UCSD-AML1 (cell line): ENCODE data around the gene MAGOH.
"Not testable (repeated sequence)": the region's sequence is repeated elsewhere in the genome, so short reads cannot be mapped to it uniquely, and the experiment has no call there.

Experiments used
- DNase-seq: peaks from one replicate; lab custom pipeline; 2025; ENCODE audit not compliant: unreplicated experiment; lab: John Stamatoyannopoulos, UW

MAGOH gene

GRCh38 chr1:53241828-53242227, 3.5 kb upstream of the MAGOH start:
- DNase-seq = no peak

- DNase-seq = no peak
These were observed 680 bp downstream of the MAGOH start for GRCh38 chr1:53237638-53238037.

- no peak for DNase-seq
These were observed 17.4 kb downstream of the MAGOH start for GRCh38 chr1:53220962-53221286.

GRCh38 chr1:53220171-53220961, 18.0 kb downstream of the MAGOH start, which contains the start of gene CZIB:
CZIB (minus strand) TSS chr1:53220634; CDS start chr1:53220575, 59 bp downstream.
- peak; percentile 92 for DNase-seq

- no peak for DNase-seq
These were observed 18.6 kb downstream of the MAGOH start for GRCh38 chr1:53219711-53220110.

GRCh38 chr1:53218201-53218600, 20.1 kb downstream of the MAGOH start:
- no peak for DNase-seq

- no peak for DNase-seq
These were observed 23.9 kb downstream of the MAGOH start for GRCh38 chr1:53214376-53214940.

GRCh38 chr1:53210954-53211353, 27.4 kb downstream of the MAGOH start:
- no peak for DNase-seq

GRCh38 chr1:53210352-53210751, 28.0 kb downstream of the MAGOH start:
- DNase-seq = no peak

GRCh38 chr1:53207726-53208125, 30.6 kb downstream of the MAGOH start:
- DNase-seq = no peak

- no peak for DNase-seq
These were observed 31.5 kb downstream of the MAGOH start for GRCh38 chr1:53206735-53207379.

GRCh38 chr1:53206083-53206685, 32.1 kb downstream of the MAGOH start:
- DNase-seq = not testable (repeated sequence)

- DNase-seq = not testable (repeated sequence)
These were observed 32.8 kb downstream of the MAGOH start for GRCh38 chr1:53205496-53205895.

- DNase-seq = no peak
These were observed 34.9 kb downstream of the MAGOH start for GRCh38 chr1:53203466-53203865.

GRCh38 chr1:53198241-53198651, 40.1 kb downstream of the MAGOH start:
- DNase-seq = no peak

- no peak for DNase-seq
These were observed 40.8 kb downstream of the MAGOH start for GRCh38 chr1:53197291-53198200.

- DNase-seq = peak; percentile 96
These were observed 41.6 kb downstream of the MAGOH start, which contains the start of gene CPT2 for GRCh38 chr1:53196485-53197290. CPT2 (plus strand) TSS chr1:53196824; CDS start chr1:53196944, 120 bp downstream.

GRCh38 chr1:53196017-53196484, 42.3 kb downstream of the MAGOH start:
- no peak for DNase-seq

- DNase-seq = no peak
These were observed 42.9 kb downstream of the MAGOH start for GRCh38 chr1:53195246-53196016.
